Measurements from ENCODE around the gene ATF7. TPM values are rescaled to one million over a fixed set of nuclear protein-coding genes. Genes with fewer than 3 reads are reported as not detected.

Gene ATF7
- total and polyA plus RNA-seq, 2 of the 13 experiments (the other 11 are each of a cell fraction or from before 2014, with no cell fraction given): 9.6 to 16.2 TPM

DNA sequence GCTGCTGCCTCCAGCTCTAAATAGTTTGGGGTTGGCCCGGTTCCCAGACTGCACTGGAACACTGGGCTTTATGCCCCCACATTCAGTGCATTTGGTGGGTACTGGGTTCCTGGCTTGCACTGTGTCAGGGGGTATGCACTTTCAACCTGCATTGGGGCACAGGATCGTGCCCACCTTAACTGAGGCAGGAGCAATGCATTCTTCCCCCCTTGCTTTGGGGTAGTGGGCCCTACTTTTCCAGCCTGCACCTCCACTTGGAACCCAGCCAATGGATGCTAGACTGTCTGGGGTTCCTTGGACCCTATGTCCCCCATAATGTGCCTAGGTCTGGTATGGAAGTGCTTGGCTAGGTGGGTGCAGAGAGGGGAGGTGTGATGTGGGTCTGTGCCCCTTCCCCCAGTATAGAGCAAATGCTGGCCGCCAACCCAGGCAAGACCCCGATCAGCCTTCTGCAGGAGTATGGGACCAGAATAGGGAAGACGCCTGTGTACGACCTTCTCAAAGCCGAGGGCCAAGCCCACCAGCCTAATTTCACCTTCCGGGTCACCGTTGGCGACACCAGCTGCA lies 124.5 kb downstream of the ATF7 start (continued):
- TF ChIP-seq, protein P1, sequence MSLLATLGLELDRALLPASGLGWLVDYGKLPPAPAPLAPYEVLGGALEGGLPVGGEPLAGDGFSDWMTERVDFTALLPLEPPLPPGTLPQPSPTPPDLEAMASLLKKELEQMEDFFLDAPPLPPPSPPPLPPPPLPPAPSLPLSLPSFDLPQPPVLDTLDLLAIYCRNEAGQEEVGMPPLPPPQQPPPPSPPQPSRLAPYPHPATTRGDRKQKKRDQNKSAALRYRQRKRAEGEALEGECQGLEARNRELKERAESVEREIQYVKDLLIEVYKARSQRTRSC (CRISPR knock-in tag; IDR thresholded peaks at IDR 0.05; ENCODE audit: low read depth): no peak
- TF ChIP-seq PITX1 (CRISPR knock-in tag; IDR thresholded peaks at IDR 0.05) (no peak), KMT2A (CRISPR knock-in tag; IDR thresholded peaks at IDR 0.05) (0 out of 2 replicates have a peak, but pooled peaks have one; percentile 43), SMAD9 (CRISPR knock-in tag; IDR thresholded peaks at IDR 0.05) (no peak), HDAC1 (CRISPR knock-in tag; IDR thresholded peaks at IDR 0.05) (0 out of 2 replicates have a peak, but pooled peaks have one; percentile 28), PTBP1 (IDR thresholded peaks at IDR 0.05; ENCODE audit: low read depth, low read length, poor library complexity, severe bottlenecking) (no peak), ZNF331 (CRISPR knock-in tag; IDR thresholded peaks at IDR 0.05) (no peak), ZNF33B (CRISPR knock-in tag; IDR thresholded peaks at IDR 0.05) (no peak), ESRRA (CRISPR knock-in tag; IDR thresholded peaks at IDR 0.05; ENCODE audit: low read depth) (no peak), ZBTB42 (CRISPR knock-in tag; IDR thresholded peaks at IDR 0.05) (0 out of 2 replicates have a peak, but pooled peaks have one; percentile 1), ARNT (IDR thresholded peaks at IDR 0.05) (no peak), SMAD1 (CRISPR knock-in tag; IDR thresholded peaks at IDR 0.05; ENCODE audit: borderline replicate concordance, low read depth) (no peak), ZNF12 (CRISPR knock-in tag; IDR thresholded peaks at IDR 0.05) (no peak), ZNF614 (CRISPR knock-in tag; IDR thresholded peaks at IDR 0.05; ENCODE audit: borderline replicate concordance) (0 out of 2 replicates have a peak, but pooled peaks have one; percentile 10), IRX3 (CRISPR knock-in tag; IDR thresholded peaks at IDR 0.05; ENCODE audit: borderline replicate concordance, low read depth) (peak; percentile 76; the same call in 1 of the 2 replicates), ATF7-NPFF (CRISPR knock-in tag; IDR thresholded peaks at IDR 0.05; ENCODE audit: low read depth) (no peak), TGIF2 (CRISPR knock-in tag; IDR thresholded peaks at IDR 0.05) (no peak), ZNF720 (CRISPR knock-in tag; IDR thresholded peaks at IDR 0.05) (no peak)
- TF ChIP-seq, protein P2, sequence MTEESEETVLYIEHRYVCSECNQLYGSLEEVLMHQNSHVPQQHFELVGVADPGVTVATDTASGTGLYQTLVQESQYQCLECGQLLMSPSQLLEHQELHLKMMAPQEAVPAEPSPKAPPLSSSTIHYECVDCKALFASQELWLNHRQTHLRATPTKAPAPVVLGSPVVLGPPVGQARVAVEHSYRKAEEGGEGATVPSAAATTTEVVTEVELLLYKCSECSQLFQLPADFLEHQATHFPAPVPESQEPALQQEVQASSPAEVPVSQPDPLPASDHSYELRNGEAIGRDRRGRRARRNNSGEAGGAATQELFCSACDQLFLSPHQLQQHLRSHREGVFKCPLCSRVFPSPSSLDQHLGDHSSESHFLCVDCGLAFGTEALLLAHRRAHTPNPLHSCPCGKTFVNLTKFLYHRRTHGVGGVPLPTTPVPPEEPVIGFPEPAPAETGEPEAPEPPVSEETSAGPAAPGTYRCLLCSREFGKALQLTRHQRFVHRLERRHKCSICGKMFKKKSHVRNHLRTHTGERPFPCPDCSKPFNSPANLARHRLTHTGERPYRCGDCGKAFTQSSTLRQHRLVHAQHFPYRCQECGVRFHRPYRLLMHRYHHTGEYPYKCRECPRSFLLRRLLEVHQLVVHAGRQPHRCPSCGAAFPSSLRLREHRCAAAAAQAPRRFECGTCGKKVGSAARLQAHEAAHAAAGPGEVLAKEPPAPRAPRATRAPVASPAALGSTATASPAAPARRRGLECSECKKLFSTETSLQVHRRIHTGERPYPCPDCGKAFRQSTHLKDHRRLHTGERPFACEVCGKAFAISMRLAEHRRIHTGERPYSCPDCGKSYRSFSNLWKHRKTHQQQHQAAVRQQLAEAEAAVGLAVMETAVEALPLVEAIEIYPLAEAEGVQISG (CRISPR knock-in tag; IDR thresholded peaks at IDR 0.05): 0 out of 2 replicates have a peak, but pooled peaks have one; percentile 51
- TF ChIP-seq, protein P3, sequence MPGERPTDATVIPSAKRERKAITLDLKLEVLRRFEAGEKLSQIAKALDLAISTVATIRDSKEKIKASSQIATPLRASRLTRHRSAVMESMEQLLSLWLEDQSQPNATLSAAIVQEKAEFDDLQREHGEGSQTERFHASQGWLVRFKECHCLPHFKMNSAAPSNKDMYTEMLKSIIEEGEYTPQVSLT (CRISPR knock-in tag; IDR thresholded peaks at IDR 0.05; ENCODE audit: borderline replicate concordance, low read depth): no peak
- TF ChIP-seq, protein P4, sequence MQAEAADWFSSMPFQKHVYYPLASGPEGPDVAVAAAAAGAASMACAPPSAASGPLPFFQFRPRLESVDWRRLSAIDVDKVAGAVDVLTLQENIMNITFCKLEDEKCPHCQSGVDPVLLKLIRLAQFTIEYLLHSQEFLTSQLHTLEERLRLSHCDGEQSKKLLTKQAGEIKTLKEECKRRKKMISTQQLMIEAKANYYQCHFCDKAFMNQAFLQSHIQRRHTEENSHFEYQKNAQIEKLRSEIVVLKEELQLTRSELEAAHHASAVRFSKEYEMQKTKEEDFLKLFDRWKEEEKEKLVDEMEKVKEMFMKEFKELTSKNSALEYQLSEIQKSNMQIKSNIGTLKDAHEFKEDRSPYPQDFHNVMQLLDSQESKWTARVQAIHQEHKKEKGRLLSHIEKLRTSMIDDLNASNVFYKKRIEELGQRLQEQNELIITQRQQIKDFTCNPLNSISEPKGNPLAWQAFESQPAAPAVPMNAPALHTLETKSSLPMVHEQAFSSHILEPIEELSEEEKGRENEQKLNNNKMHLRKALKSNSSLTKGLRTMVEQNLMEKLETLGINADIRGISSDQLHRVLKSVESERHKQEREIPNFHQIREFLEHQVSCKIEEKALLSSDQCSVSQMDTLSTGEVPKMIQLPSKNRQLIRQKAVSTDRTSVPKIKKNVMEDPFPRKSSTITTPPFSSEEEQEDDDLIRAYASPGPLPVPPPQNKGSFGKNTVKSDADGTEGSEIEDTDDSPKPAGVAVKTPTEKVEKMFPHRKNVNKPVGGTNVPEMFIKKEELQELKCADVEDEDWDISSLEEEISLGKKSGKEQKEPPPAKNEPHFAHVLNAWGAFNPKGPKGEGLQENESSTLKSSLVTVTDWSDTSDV (CRISPR knock-in tag; IDR thresholded peaks at IDR 0.05): 0 out of 2 replicates have a peak, but pooled peaks have one; percentile 4
- TF ChIP-seq, protein P5, sequence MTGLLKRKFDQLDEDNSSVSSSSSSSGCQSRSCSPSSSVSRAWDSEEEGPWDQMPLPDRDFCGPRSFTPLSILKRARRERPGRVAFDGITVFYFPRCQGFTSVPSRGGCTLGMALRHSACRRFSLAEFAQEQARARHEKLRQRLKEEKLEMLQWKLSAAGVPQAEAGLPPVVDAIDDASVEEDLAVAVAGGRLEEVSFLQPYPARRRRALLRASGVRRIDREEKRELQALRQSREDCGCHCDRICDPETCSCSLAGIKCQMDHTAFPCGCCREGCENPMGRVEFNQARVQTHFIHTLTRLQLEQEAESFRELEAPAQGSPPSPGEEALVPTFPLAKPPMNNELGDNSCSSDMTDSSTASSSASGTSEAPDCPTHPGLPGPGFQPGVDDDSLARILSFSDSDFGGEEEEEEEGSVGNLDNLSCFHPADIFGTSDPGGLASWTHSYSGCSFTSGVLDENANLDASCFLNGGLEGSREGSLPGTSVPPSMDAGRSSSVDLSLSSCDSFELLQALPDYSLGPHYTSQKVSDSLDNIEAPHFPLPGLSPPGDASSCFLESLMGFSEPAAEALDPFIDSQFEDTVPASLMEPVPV (CRISPR knock-in tag; IDR thresholded peaks at IDR 0.05): peak; percentile 58; the same call in 1 of the 2 replicates

Measured in HepG2 (cell line).